ENCODE results near the gene CCDC138. TPM values are rescaled to one million over a fixed set of nuclear protein-coding genes. Genes with fewer than 3 reads are reported as not detected.
A peak's percentile ranks its signal among the peaks of the same experiment; 100 is the strongest.

Gene CCDC138
- total and polyA plus RNA-seq, 11 donors, result 0.47 to 1.7 (median 1.0) TPM

DNA sequence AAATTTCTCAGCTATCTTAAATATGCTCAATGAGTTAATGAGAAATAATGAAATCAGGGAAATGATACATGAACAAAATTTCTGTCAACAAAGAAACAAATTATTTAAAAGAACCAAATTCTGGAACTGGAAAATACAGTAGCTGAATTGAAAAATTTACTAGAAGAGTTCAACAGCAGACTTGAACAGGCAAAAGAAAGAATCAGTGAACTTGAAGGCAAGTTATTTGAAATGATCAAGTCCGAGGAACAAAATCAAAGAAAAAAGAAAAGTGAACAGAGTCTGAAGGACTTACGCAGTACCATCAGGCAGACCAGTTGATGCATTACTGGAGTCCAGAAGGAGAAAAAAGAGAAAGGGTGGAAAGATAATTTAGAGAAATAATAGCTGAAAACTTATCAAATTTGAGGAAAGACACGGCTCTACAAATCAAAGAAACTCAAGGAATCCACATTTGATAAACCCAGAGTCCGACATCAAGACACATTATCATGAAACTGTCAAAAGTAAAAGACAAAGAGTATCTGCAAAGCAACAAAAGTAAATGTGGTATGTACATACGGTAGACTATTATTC is 83.6 kb downstream of the CCDC138 start:
- H3K4me3 ChIP-seq, result no peak overlapping the region
- WGBS, 4 donors, result 95 to 97% (median 96%) methylated on average over 5 of the region's 5 CpGs
- DNase-seq, result no peak

GRCh38 chr2:108877506-108877905 is 90.9 kb downstream of the CCDC138 start:
- DNase-seq (no peak), ATAC-seq (no peak)
- Histone ChIP-seq H3K27ac (no peak overlapping the region), H3K4me1 (no peaks in the 10 kb centered on the region), H3K4me3 (no peak overlapping the region), H3K9me3 (peaks cover 0 to 21% (median 6%) of the 10 kb centered on the region in 12 donors), H3K27me3 (no peaks in the 10 kb centered on the region), H3K36me3 (no peaks in the 10 kb centered on the region)
- intact Hi-C loops (cut with DNase I), result no loop called here
- WGBS, 4 donors, result 96 to 100% (median 98%) methylated on average over 2 of the region's 2 CpGs
- TF ChIP-seq, protein P1, sequence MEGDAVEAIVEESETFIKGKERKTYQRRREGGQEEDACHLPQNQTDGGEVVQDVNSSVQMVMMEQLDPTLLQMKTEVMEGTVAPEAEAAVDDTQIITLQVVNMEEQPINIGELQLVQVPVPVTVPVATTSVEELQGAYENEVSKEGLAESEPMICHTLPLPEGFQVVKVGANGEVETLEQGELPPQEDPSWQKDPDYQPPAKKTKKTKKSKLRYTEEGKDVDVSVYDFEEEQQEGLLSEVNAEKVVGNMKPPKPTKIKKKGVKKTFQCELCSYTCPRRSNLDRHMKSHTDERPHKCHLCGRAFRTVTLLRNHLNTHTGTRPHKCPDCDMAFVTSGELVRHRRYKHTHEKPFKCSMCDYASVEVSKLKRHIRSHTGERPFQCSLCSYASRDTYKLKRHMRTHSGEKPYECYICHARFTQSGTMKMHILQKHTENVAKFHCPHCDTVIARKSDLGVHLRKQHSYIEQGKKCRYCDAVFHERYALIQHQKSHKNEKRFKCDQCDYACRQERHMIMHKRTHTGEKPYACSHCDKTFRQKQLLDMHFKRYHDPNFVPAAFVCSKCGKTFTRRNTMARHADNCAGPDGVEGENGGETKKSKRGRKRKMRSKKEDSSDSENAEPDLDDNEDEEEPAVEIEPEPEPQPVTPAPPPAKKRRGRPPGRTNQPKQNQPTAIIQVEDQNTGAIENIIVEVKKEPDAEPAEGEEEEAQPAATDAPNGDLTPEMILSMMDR (IDR thresholded peaks at IDR 0.05), result peak in 3 of 12 donors; percentile 23 to 39 (median 25)
- no peak for TF ChIP-seq POLR2A (IDR thresholded peaks at IDR 0.05)

More for the DNA sequence above, 83.6 kb downstream of the CCDC138 start:
- H3K9me3 ChIP-seq, result peaks cover 0 to 38% (median 19%) of the 10 kb centered on the region in 12 donors
- no peak overlapping the region for H3K27ac ChIP-seq
- H3K27me3 ChIP-seq, result no peaks in the 10 kb centered on the region
- no peak for TF ChIP-seq POLR2A (IDR thresholded peaks at IDR 0.05)
- TF ChIP-seq, protein P1 (IDR thresholded peaks at IDR 0.05), result no peak
- intact Hi-C loops (cut with DNase I), result no loop called here
- ATAC-seq, result no peak
- H3K36me3 ChIP-seq, result no peaks in the 10 kb centered on the region
- no peaks in the 10 kb centered on the region for H3K4me1 ChIP-seq

DNA sequence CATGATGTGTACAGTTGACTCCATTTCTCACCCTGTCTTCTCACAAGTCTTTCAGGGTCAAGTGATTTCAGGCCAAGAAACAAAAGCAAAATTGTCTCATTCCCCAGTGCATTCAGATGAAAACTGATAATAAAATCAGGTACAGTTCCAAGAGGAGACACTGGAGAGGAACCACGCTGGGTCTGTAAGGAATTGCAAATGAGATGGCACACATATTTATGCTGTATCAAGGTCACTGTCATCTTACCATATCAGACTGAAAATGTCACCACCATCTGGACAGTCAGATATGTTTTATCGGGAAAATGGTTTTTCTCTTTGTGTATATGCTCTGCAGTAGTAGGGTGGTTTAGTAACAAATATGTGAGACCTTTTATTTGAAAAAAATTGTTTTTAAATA is 91.7 kb downstream of the CCDC138 start:
- Histone ChIP-seq H3K36me3 (no peaks in the 10 kb centered on the region), H3K4me3 (no peak overlapping the region), H3K9me3 (peaks cover 0 to 24% (median 6%) of the 10 kb centered on the region in 12 donors), H3K4me1 (no peaks in the 10 kb centered on the region), H3K27me3 (no peaks in the 10 kb centered on the region), H3K27ac (no peak overlapping the region)
- ATAC-seq, result no peak
- 62 to 98% (median 72%) methylated on average over 2 of the region's 2 CpGs for WGBS, 4 donors
- TF ChIP-seq, protein P1 (IDR thresholded peaks at IDR 0.05), result no peak
- TF ChIP-seq POLR2A (IDR thresholded peaks at IDR 0.05), result no peak
- DNase-seq, result no peak
- intact Hi-C loops (cut with DNase I), result no loop called here

GRCh38 chr2:108884619-108885018 is 98.0 kb downstream of the CCDC138 start:
- H3K9me3 ChIP-seq, result peaks cover 0 to 57% (median 15%) of the 10 kb centered on the region in 12 donors
- no peak for ATAC-seq
- 42 to 49% (median 45%) methylated on average over 6 of the region's 6 CpGs for WGBS, 4 donors

More at GRCh38 chr2:108884619-108885018, 98.0 kb downstream of the CCDC138 start:
- Histone ChIP-seq H3K27me3 (no peaks in the 10 kb centered on the region), H3K4me1 (no peaks in the 10 kb centered on the region), H3K36me3 (no peaks in the 10 kb centered on the region), H3K27ac (no peak overlapping the region), H3K4me3 (no peak overlapping the region)
- intact Hi-C loops (cut with DNase I), result no loop called here
- TF ChIP-seq, protein P1 (IDR thresholded peaks at IDR 0.05), result no peak
- no peak for TF ChIP-seq POLR2A (IDR thresholded peaks at IDR 0.05)
- no peak for DNase-seq

All from heart left ventricle (tissue), 16 donors.